ENCODE results near the gene DTNB. TPM values are rescaled to one million over a fixed set of nuclear protein-coding genes. Genes with fewer than 3 reads are reported as not detected.

DTNB gene
- total RNA-seq, 1 experiment from 2014 or later, result 51.9 TPM

DNA sequence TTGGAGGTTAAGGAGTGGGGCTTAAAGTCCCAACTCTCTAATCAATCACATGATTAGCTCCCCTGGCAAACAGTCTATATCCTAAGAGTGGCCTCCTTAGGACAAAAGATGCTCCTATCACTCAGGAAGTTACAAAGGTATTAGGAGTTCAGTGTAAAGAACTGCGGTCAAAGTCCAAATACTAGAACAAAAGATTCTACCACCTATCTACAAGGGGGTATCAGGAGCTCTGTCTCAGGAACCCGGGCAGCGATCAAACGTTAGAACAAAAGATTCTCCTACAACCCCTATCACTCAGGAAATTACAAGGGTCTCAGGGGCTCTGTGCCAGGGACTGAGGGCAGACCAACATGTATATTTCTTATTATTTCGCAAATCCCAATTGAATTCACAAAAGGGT lies 58.0 kb downstream of the DTNB start:
- no peaks in the 10 kb centered on the region for H3K9me3 ChIP-seq (ENCODE audit: insufficient read depth, low read depth)
- H3K9me2 ChIP-seq (ENCODE audit: insufficient read depth), result 0 out of 2 replicates have a peak, but pooled peaks cover 3% of the 10 kb centered on the region
- BruUV-seq (replicated peaks), result no TSS peak
- intact Hi-C loops (cut with micrococcal nuclease; ENCODE audit: unreplicated experiment), result no loop called here
- 0 out of 2 replicates have a peak, but pooled peaks cover 8% of the 10 kb centered on the region for H3K79me2 ChIP-seq (ENCODE audit: low read depth)
- no peaks in the 10 kb centered on the region for H3K36me3 ChIP-seq (ENCODE audit: low read depth)
- H3K4me1 ChIP-seq (replicated peaks; ENCODE audit: insufficient read depth), result peaks cover 25% of the 10 kb centered on the region
- DNase-seq, result no peak
- H2AFZ ChIP-seq, result no peak overlapping the region
- H3K27ac ChIP-seq, result no peak overlapping the region
- H3K4me3 ChIP-seq, result no peak overlapping the region
- no peak overlapping the region for H3K4me2 ChIP-seq
- H3K27me3 ChIP-seq (ENCODE audit: insufficient read depth, low read depth), result no peaks in the 10 kb centered on the region
- ChIA-PET CTCF (no interaction called here), POLR2A (ENCODE audit: unreplicated experiment) (no interaction called here)
- peaks cover 23% of the 10 kb centered on the region for H3F3A ChIP-seq (ENCODE audit: insufficient read depth, low read depth)
- no peak for TF ChIP-seq EZH2 (IDR thresholded peaks at IDR 0.05; ENCODE audit: low read depth)
- TF ChIP-seq, protein P1, sequence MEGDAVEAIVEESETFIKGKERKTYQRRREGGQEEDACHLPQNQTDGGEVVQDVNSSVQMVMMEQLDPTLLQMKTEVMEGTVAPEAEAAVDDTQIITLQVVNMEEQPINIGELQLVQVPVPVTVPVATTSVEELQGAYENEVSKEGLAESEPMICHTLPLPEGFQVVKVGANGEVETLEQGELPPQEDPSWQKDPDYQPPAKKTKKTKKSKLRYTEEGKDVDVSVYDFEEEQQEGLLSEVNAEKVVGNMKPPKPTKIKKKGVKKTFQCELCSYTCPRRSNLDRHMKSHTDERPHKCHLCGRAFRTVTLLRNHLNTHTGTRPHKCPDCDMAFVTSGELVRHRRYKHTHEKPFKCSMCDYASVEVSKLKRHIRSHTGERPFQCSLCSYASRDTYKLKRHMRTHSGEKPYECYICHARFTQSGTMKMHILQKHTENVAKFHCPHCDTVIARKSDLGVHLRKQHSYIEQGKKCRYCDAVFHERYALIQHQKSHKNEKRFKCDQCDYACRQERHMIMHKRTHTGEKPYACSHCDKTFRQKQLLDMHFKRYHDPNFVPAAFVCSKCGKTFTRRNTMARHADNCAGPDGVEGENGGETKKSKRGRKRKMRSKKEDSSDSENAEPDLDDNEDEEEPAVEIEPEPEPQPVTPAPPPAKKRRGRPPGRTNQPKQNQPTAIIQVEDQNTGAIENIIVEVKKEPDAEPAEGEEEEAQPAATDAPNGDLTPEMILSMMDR (conservative IDR thresholded peaks at IDR 0.05), result no peak
- no peaks in the 10 kb centered on the region for H4K20me1 ChIP-seq (ENCODE audit: insufficient read depth)

DNA sequence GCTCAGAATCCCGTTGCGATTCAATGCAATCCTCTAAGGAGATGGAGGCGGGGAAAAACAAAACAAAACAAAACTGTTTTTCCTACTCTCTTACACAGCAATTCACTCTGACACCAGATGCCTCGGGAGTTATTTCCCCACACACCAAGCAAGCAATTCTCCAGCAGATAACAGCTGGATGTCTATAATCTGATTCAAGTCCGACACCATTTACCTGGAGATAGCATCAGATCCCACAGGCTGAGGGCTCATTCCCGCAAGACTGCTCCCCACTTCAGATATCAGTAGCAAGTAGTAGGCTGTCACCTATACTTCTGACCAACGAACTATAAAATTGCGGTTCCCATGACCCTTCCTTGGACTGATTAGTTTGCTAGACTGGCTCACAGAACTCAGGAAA lies 58.7 kb downstream of the DTNB start:
- H3K27ac ChIP-seq, result no peak overlapping the region
- no peak for TF ChIP-seq EZH2 (IDR thresholded peaks at IDR 0.05; ENCODE audit: low read depth)
- TF ChIP-seq, protein P1 (conservative IDR thresholded peaks at IDR 0.05), result no peak
- H4K20me1 ChIP-seq (ENCODE audit: insufficient read depth), result no peaks in the 10 kb centered on the region
- no peak for DNase-seq
- peaks cover 22% of the 10 kb centered on the region for H3F3A ChIP-seq (ENCODE audit: insufficient read depth, low read depth)
- no peak overlapping the region for H2AFZ ChIP-seq
- CTCF ChIA-PET, result no interaction called here
- no peaks in the 10 kb centered on the region for H3K27me3 ChIP-seq (ENCODE audit: insufficient read depth, low read depth)
- no peaks in the 10 kb centered on the region for H3K36me3 ChIP-seq (ENCODE audit: low read depth)
- no peaks in the 10 kb centered on the region for H3K9me3 ChIP-seq (ENCODE audit: insufficient read depth, low read depth)
- H3K79me2 ChIP-seq (ENCODE audit: low read depth), result 0 out of 2 replicates have a peak, but pooled peaks cover 8% of the 10 kb centered on the region
- intact Hi-C loops (cut with micrococcal nuclease; ENCODE audit: unreplicated experiment), result no loop called here
- BruUV-seq (replicated peaks), result no TSS peak
- POLR2A ChIA-PET (ENCODE audit: unreplicated experiment), result interaction anchor here (0.6 kb wide), 1 partner anchor 121 kb away, joined by 22 read pairs; no protein-coding TSS in a partner anchor
- H3K4me2 ChIP-seq, result no peak overlapping the region
- no peak overlapping the region for H3K4me3 ChIP-seq
- H3K4me1 ChIP-seq (replicated peaks; ENCODE audit: insufficient read depth), result peaks cover 25% of the 10 kb centered on the region
- H3K9me2 ChIP-seq (ENCODE audit: insufficient read depth), result 0 out of 2 replicates have a peak, but pooled peaks cover 3% of the 10 kb centered on the region

DNA sequence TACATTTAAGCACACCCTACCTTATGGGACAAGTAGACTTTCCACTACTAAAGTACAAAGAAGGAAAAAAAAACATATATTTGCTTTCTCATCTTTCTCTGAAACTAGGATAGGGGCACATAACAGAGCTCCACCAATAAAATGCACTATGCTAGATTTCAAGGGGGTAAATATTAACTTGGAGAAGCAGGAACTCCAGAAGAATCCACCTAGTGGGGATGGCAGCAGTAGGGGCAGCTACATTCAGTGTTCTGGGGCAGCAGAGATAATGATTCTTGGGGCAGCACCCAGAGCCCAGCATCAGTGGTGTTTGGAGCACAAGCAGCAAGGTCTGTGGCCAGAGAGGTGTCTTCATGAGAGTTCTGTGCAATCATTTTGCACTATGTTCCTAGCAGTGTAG lies 64.7 kb downstream of the DTNB start:
- TF ChIP-seq, protein P1 (conservative IDR thresholded peaks at IDR 0.05), result no peak
- no peak for TF ChIP-seq EZH2 (IDR thresholded peaks at IDR 0.05; ENCODE audit: low read depth)
- intact Hi-C loops (cut with micrococcal nuclease; ENCODE audit: unreplicated experiment), result loop anchor here (5.0 to 10.0 kb wide), 2 partner anchors 344 to 536 kb away; no protein-coding TSS in a partner anchor
- H2AFZ ChIP-seq, result no peak overlapping the region
- DNase-seq, result no peak
- H3K9me3 ChIP-seq (ENCODE audit: insufficient read depth, low read depth), result no peaks in the 10 kb centered on the region
- peaks cover 9% of the 10 kb centered on the region; the same call in 1 of the 2 replicates for H3F3A ChIP-seq (ENCODE audit: insufficient read depth, low read depth)
- H3K27ac ChIP-seq, result no peak overlapping the region
- no peaks in the 10 kb centered on the region for H3K27me3 ChIP-seq (ENCODE audit: insufficient read depth, low read depth)
- no peak overlapping the region for H3K4me3 ChIP-seq
- no peaks in the 10 kb centered on the region for H4K20me1 ChIP-seq (ENCODE audit: insufficient read depth)
- no peak overlapping the region for H3K4me2 ChIP-seq
- ChIA-PET CTCF (interaction anchor here (0.6 to 2.9 kb wide), 7 partner anchors 10 to 243 kb away, joined by 3 to 41 read pairs (median 10); no protein-coding TSS in a partner anchor), POLR2A (ENCODE audit: unreplicated experiment) (no interaction called here)
- no peaks in the 10 kb centered on the region for H3K79me2 ChIP-seq (ENCODE audit: low read depth)
- BruUV-seq (replicated peaks), result no TSS peak
- no peaks in the 10 kb centered on the region for H3K9me2 ChIP-seq (ENCODE audit: insufficient read depth)
- H3K4me1 ChIP-seq (replicated peaks; ENCODE audit: insufficient read depth), result no peaks in the 10 kb centered on the region
- H3K36me3 ChIP-seq (ENCODE audit: low read depth), result no peaks in the 10 kb centered on the region

Data from PC-9 (cell line).